PC-3 (cell line): Measurements from ENCODE around the gene TBX3.

Source experiments
- EZH2 ChIP-seq: fragments of 300-600 bp; sonication (generic); IDR thresholded peaks from one replicate; pipeline ENCODE4 v1.6.1; 2017; ENCODE audit warnings: antibody characterized with exemption, mild to moderate bottlenecking, low read length; ENCODE audit not compliant: unreplicated experiment
- EZH2phosphoT487 ChIP-seq: fragments of 300-600 bp; sonication (generic); IDR thresholded peaks from 2 replicates; pipeline ENCODE4 v1.6.1; 2018; ENCODE audit warnings: mild to moderate bottlenecking, antibody characterized with exemption, low read length, borderline replicate concordance
- TF ChIP-seq, protein P1 (sequence below): fragments of 300-600 bp; sonication (generic); conservative IDR thresholded peaks from 2 replicates; pipeline ENCODE4 v1.5.1; 2017; ENCODE audit warnings: antibody characterized with exemption, low read depth, mild to moderate bottlenecking, low read length

DNA sequence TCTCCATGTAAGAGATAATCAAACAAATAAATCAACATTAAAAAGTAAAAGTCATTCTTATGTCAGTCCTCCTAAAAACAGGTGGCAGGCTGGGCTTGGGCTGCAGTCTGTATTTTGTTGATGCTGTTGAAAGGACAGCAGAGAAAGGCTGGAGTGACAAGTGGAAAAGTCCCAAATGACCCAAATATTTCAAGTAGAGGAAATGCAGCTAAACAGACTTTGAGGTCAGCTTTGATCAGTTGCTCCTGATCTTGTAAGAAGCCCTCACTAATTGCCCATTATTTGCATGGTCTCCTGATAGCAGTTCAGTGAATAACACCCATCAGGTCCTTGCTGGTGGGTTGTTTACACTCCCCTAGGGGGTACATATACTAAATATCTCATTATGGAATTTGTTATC, 24.9 kb downstream of the TBX3 start:
- TF ChIP-seq, protein P1, sequence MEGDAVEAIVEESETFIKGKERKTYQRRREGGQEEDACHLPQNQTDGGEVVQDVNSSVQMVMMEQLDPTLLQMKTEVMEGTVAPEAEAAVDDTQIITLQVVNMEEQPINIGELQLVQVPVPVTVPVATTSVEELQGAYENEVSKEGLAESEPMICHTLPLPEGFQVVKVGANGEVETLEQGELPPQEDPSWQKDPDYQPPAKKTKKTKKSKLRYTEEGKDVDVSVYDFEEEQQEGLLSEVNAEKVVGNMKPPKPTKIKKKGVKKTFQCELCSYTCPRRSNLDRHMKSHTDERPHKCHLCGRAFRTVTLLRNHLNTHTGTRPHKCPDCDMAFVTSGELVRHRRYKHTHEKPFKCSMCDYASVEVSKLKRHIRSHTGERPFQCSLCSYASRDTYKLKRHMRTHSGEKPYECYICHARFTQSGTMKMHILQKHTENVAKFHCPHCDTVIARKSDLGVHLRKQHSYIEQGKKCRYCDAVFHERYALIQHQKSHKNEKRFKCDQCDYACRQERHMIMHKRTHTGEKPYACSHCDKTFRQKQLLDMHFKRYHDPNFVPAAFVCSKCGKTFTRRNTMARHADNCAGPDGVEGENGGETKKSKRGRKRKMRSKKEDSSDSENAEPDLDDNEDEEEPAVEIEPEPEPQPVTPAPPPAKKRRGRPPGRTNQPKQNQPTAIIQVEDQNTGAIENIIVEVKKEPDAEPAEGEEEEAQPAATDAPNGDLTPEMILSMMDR: no peak
- TF ChIP-seq EZH2 (no peak), EZH2phosphoT487 (no peak)
